Cerebellar cortex (tissue), 1 donor: ENCODE measurements around the gene SERPINA4.

Experiments used
- DNase-seq: peaks from one replicate; pipeline ENCODE4 v3.0.0-alpha.2; 2015; ENCODE audit warnings: low spot score

SERPINA4 gene

GRCh38 chr14:94615823-94616570 lies 54.8 kb downstream of the SERPINA4 start:
- DNase-seq: no peak

- no peak for DNase-seq
Measured at GRCh38 chr14:94617366-94617941, 56.2 kb downstream of the SERPINA4 start.

- DNase-seq: no peak
Measured at GRCh38 chr14:94617988-94618822, 57.0 kb downstream of the SERPINA4 start.

- DNase-seq: no peak
Measured at GRCh38 chr14:94619297-94619696, 58.1 kb downstream of the SERPINA4 start.
